ENCODE measurements around the gene PLCD1.

DNA sequence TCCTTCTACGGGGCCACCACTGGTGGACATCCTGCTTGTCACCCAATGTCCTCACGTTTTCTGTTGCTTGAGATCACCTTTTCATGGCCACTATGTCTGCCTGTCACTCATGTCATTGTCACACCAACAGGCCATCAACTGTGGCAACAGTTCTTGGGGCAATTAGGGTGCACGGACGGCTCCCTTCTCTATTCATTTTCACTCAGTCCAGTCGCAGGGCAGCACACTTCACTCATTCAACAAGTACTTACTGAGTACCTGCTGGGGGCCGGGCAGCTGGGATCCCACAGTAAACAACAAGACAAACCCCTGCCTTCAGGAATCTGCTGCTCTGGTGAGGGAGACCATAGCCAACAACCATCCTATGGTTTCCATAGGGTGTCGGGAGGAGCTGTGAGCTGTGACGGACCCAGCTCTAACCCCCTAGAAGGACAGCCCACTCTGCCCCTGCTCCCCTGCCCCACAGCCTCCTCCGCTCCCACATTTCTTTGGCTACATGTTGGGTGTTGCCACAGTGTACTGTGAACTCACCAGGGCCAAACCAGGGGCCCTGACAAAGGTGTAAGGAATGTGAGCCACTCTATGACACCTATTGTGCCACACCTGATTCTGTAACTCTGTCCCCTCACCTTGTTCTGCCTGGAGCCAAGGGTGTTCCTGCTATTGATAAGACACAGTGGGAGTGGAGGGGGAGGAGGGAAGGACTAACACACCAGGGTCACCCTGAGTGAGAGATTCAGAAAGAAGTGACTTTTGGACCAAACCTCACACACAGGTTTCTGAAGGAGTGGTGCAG lies 37.0 kb downstream of the PLCD1 start:
- TF ChIP-seq, protein P1, sequence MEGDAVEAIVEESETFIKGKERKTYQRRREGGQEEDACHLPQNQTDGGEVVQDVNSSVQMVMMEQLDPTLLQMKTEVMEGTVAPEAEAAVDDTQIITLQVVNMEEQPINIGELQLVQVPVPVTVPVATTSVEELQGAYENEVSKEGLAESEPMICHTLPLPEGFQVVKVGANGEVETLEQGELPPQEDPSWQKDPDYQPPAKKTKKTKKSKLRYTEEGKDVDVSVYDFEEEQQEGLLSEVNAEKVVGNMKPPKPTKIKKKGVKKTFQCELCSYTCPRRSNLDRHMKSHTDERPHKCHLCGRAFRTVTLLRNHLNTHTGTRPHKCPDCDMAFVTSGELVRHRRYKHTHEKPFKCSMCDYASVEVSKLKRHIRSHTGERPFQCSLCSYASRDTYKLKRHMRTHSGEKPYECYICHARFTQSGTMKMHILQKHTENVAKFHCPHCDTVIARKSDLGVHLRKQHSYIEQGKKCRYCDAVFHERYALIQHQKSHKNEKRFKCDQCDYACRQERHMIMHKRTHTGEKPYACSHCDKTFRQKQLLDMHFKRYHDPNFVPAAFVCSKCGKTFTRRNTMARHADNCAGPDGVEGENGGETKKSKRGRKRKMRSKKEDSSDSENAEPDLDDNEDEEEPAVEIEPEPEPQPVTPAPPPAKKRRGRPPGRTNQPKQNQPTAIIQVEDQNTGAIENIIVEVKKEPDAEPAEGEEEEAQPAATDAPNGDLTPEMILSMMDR (conservative IDR thresholded peaks at IDR 0.05; ENCODE audit: low read length) = no peak
- no peak for TF ChIP-seq EZH2phosphoT487 (IDR thresholded peaks at IDR 0.05; ENCODE audit: borderline replicate concordance)
